Endothelial cell of umbilical vein (primary cell): Measurements from ENCODE around the gene RASGEF1C. TPM values are rescaled to one million over a fixed set of nuclear protein-coding genes. Genes with fewer than 3 reads are reported as not detected.

ENCODE experiments used
- BruUV-seq: library from RNA; stranded (reverse); fragments of 400-500 nt; replicated peaks from 2 replicates; lab custom pipeline; 2021; lab: Mats Ljungman, UMichigan
- CTCF ChIA-PET: fragments of 300-600, 350-600 bp; sonication (Branson Sonifier 250); formaldehyde crosslinking; loops from one replicate; lab custom pipeline; 2021; ENCODE audit warnings: antibody characterized with exemption, inconsistent platforms; lab: Charles Lee
- POLR2A ChIA-PET: fragments of 300-600, 350-600 bp; sonication (Branson Sonifier 250); formaldehyde crosslinking; loops from one replicate; lab custom pipeline; 2021; ENCODE audit warnings: antibody characterized with exemption, inconsistent platforms; lab: Charles Lee
- DNase-seq: peaks from one replicate; pipeline ENCODE4 v3.0.0-alpha.2; 2011; ENCODE audit warnings: low read depth, low spot score
- FAIRE-seq: peaks from 2 replicates; lab custom pipeline; 2011; peaks lifted over from hg19 to GRCh38; lab: Jason Lieb, UNC
- H2AFZ ChIP-seq: 2 replicates; pipeline ENCODE4 v1.6.0; 2012; ENCODE audit warnings: low read depth, low read length, control low read depth, inconsistent platforms
- H3K27ac ChIP-seq: 2 replicates; pipeline ENCODE4 v1.5.1; 2011; ENCODE audit warnings: low read depth, mild to moderate bottlenecking, control low read depth, low read length, moderate library complexity; ENCODE audit not compliant: insufficient read depth
- H3K27me3 ChIP-seq, 2 experiments: 2 replicates each; pipeline versions ENCODE4 v1.6.0 to v1.6.1; 2011; ENCODE audit warnings: low read length in 2 of 2, mixed read lengths in 1 of 2; ENCODE audit not compliant: control insufficient read depth in 2 of 2, insufficient read depth in 2 of 2
- H3K36me3 ChIP-seq, 2 experiments: 2 replicates in 1 of 2; 3 replicates in 1 of 2; pipeline ENCODE4 v1.5.1; 2011; ENCODE audit warnings: low read length in 2 of 2, mild to moderate bottlenecking in 1 of 2, moderate library complexity in 1 of 2; ENCODE audit not compliant: control insufficient read depth in 2 of 2, insufficient read depth in 2 of 2; ENCODE audit errors: extremely low read depth in 1 of 2
- H3K4me1 ChIP-seq: 3 replicates; pipeline ENCODE4 v1.5.1; 2011; ENCODE audit warnings: mild to moderate bottlenecking, low read length; ENCODE audit not compliant: control insufficient read depth, insufficient read depth; ENCODE audit errors: extremely low read depth
- H3K4me2 ChIP-seq: 2 replicates; pipeline ENCODE4 v1.6.1; 2011; ENCODE audit warnings: low read length, control low read depth, mixed read lengths; ENCODE audit not compliant: insufficient read depth
- H3K4me3 ChIP-seq, 3 experiments: fragments of 200-600 bp in 1 of 3; sonication (generic), shearing (Covaris generic) in 1 of 3; replicated peaks in 1 of 3; 2 replicates each; pipeline ENCODE4 v1.5.1; 2011 to 2016; ENCODE audit warnings: control low read depth in 3 of 3, low read length in 3 of 3, mild to moderate bottlenecking in 2 of 3, inconsistent platforms in 1 of 3, low read depth in 1 of 3, moderate library complexity in 1 of 3; ENCODE audit not compliant: insufficient read depth in 1 of 3
- H3K79me2 ChIP-seq: 2 replicates; pipeline ENCODE4 v1.6.0; 2012; ENCODE audit warnings: low read length, inconsistent platforms; ENCODE audit not compliant: control insufficient read depth, insufficient read depth
- H3K9ac ChIP-seq: replicated peaks from 2 replicates; pipeline ENCODE3; 2011; ENCODE audit warnings: low read length, control low read depth; ENCODE audit not compliant: insufficient read depth; ENCODE audit errors: extremely low read depth
- H3K9me1 ChIP-seq: replicated peaks from 3 replicates; pipeline ENCODE4 v1.6.0; 2011; ENCODE audit warnings: mild to moderate bottlenecking, low read length; ENCODE audit not compliant: control insufficient read depth, insufficient read depth; ENCODE audit errors: extremely low read depth
- H3K9me3 ChIP-seq: replicated peaks from 2 replicates; pipeline ENCODE4 v1.5.1; 2012; ENCODE audit warnings: low read length, inconsistent platforms; ENCODE audit not compliant: control insufficient read depth, insufficient read depth
- H4K20me1 ChIP-seq: replicated peaks from 2 replicates; pipeline ENCODE3; 2011; ENCODE audit warnings: mild to moderate bottlenecking, low read length; ENCODE audit not compliant: control insufficient read depth, insufficient read depth; ENCODE audit errors: extremely low read depth
- EZH2 ChIP-seq: IDR thresholded peaks from 2 replicates; pipeline ENCODE4 v1.6.1; 2012; ENCODE audit warnings: borderline replicate concordance, low read depth, mild to moderate bottlenecking, moderate library complexity, low read length, inconsistent platforms; ENCODE audit not compliant: severe bottlenecking
- FOS ChIP-seq: IDR thresholded peaks from 2 replicates; pipeline ENCODE4 v1.6.1; 2011; ENCODE audit warnings: mild to moderate bottlenecking, low read length, moderate library complexity, borderline replicate concordance; ENCODE audit not compliant: insufficient read depth
- GATA2 ChIP-seq: IDR thresholded peaks from 2 replicates; pipeline ENCODE4 v1.7.0; 2011; ENCODE audit warnings: low read depth, mild to moderate bottlenecking, moderate library complexity, mixed read lengths, low read length; ENCODE audit not compliant: insufficient read length, insufficient read depth
- JUN ChIP-seq: IDR thresholded peaks from 2 replicates; pipeline ENCODE4 v1.6.1; 2011; ENCODE audit warnings: borderline replicate concordance, low read depth; ENCODE audit not compliant: insufficient read length, insufficient read depth
- MYC ChIP-seq: IDR thresholded peaks from one replicate; pipeline ENCODE4 v1.6.1; 2011; ENCODE audit warnings: mild to moderate bottlenecking, low read depth, low read length
- POLR2A ChIP-seq: IDR thresholded peaks from 2 replicates; pipeline ENCODE4 v1.6.1; 2012; ENCODE audit warnings: low read depth, mild to moderate bottlenecking, control low read depth, low read length
- POLR2AphosphoS5 ChIP-seq: IDR thresholded peaks from 2 replicates; pipeline ENCODE4 v1.6.1; 2012; ENCODE audit warnings: low read depth, mild to moderate bottlenecking, control low read depth, low read length, moderate library complexity; ENCODE audit not compliant: insufficient read depth
- dilution Hi-C: fragments of 300-500 bp; cut with MboI; formaldehyde crosslinking; loops from one replicate; pipeline ENCODE4 v1.15.0; 2019; ENCODE audit warnings: low sequenced_read_pairs; ENCODE audit not compliant: extremely low pct_ligation_motif_present
- intact Hi-C: fragments of 100-400 bp; cut with micrococcal nuclease; formaldehyde crosslinking; loops from one replicate; pipeline ENCODE4 v1.10.0; 2022
- polyA plus RNA-seq, 4 experiments: library from polyadenylated mRNA; depleted of rRNA in 3 of 4; stranded (reverse) in 3 of 4; unstranded in 1 of 4; fragments of >200 nt; gene quantifications; 2 replicates each; pipeline versions ENCODE4 v1.2.1 to v1.2.3, GENCODE V29; 2011 to 2012; ENCODE audit warnings: missing spikeins in 1 of 4
- total RNA-seq: library from RNA; stranded (reverse); gene quantifications from 2 replicates; pipeline ENCODE4 v1.2.3, GENCODE V29; 2021
- TF ChIP-seq, protein P1 (sequence below), 2 donors: IDR thresholded peaks; 1 replicate in 1 of 2; 2 replicates in 1 of 2; pipeline ENCODE4 v1.5.1; 2011; ENCODE audit warnings: low read length in 2 of 2, mild to moderate bottlenecking in 2 of 2, moderate library complexity in 2 of 2, control low read depth in 1 of 2, inconsistent platforms in 1 of 2, low read depth in 1 of 2; ENCODE audit not compliant: insufficient read depth in 1 of 2; ENCODE audit errors: extremely low read depth in 1 of 2
- TF ChIP-seq, protein P2 (sequence below): IDR thresholded peaks from 2 replicates; pipeline ENCODE4 v1.6.1; 2011; ENCODE audit not compliant: insufficient read depth, insufficient read length

RASGEF1C gene
- total and polyA plus RNA-seq, 2 donors (not counting 3 experiments of a cell fraction or from before 2014, with no cell fraction given): not detected

- no peak overlapping the region for H3K4me3 ChIP-seq
- H3K79me2 ChIP-seq: no peaks in the 10 kb centered on the region
- dilution Hi-C loops: no loop called here
- H3K9me3 ChIP-seq: no peaks in the 10 kb centered on the region
- no peak for TF ChIP-seq FOS
- TF ChIP-seq EZH2: no peak
- no peak for TF ChIP-seq POLR2A
- TF ChIP-seq POLR2AphosphoS5: no peak
- TF ChIP-seq, protein P1, sequence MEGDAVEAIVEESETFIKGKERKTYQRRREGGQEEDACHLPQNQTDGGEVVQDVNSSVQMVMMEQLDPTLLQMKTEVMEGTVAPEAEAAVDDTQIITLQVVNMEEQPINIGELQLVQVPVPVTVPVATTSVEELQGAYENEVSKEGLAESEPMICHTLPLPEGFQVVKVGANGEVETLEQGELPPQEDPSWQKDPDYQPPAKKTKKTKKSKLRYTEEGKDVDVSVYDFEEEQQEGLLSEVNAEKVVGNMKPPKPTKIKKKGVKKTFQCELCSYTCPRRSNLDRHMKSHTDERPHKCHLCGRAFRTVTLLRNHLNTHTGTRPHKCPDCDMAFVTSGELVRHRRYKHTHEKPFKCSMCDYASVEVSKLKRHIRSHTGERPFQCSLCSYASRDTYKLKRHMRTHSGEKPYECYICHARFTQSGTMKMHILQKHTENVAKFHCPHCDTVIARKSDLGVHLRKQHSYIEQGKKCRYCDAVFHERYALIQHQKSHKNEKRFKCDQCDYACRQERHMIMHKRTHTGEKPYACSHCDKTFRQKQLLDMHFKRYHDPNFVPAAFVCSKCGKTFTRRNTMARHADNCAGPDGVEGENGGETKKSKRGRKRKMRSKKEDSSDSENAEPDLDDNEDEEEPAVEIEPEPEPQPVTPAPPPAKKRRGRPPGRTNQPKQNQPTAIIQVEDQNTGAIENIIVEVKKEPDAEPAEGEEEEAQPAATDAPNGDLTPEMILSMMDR (IDR thresholded peaks at IDR 0.05; ENCODE audit: extremely low read depth in 1 of 2, insufficient read depth in 1 of 2, low read depth in 1 of 2, low read length in 2 of 2): no peak
- TF ChIP-seq, protein P2, sequence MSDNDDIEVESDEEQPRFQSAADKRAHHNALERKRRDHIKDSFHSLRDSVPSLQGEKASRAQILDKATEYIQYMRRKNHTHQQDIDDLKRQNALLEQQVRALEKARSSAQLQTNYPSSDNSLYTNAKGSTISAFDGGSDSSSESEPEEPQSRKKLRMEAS: no peak
- TF ChIP-seq JUN: no peak
- TF ChIP-seq GATA2: no peak
- no peak for TF ChIP-seq MYC
- FAIRE-seq: no peak
- BruUV-seq: no TSS peak
- CTCF ChIA-PET: no interaction called here
- H3K27ac ChIP-seq: no peak overlapping the region
- no peak overlapping the region for H3K4me2 ChIP-seq
- no peak overlapping the region for H2AFZ ChIP-seq
- H3K36me3 ChIP-seq: no peaks in the 10 kb centered on the region
- POLR2A ChIA-PET: no interaction called here
- no peaks in the 10 kb centered on the region for H3K27me3 ChIP-seq
- H3K4me1 ChIP-seq: no peaks in the 10 kb centered on the region
- DNase-seq: no peak
- H3K9me1 ChIP-seq: no peaks in the 10 kb centered on the region
- intact Hi-C loops: no loop called here
- no peak overlapping the region for H3K9ac ChIP-seq
- H4K20me1 ChIP-seq: no peaks in the 10 kb centered on the region
Measured at GRCh38 chr5:180187767-180188166, 21.2 kb downstream of the RASGEF1C start.
